RWPE2 (cell line): Measurements from ENCODE around the gene ADK.

ENCODE experiments used
- ATAC-seq: fragments of 200-7000 bp; cut with Tn5 transposase; 3 replicates; pipeline ENCODE4 v1.9.1; 2021; ENCODE audit warnings: low read depth
- DNase-seq: peaks from one replicate; pipeline ENCODE4 v3.0.0-alpha.2; 2020; ENCODE audit warnings: low spot score
- H3K27ac ChIP-seq: fragments of 450-650 bp; 2 replicates; pipeline ENCODE4 v1.5.1; 2017; ENCODE audit warnings: mild to moderate bottlenecking; ENCODE audit not compliant: poor library complexity, severe bottlenecking
- H3K27me3 ChIP-seq: fragments of 250-450 bp; sonication (Bioruptor Pico); 2 replicates; pipeline ENCODE4 v1.5.1; 2021; ENCODE audit warnings: mild to moderate bottlenecking, moderate library complexity; ENCODE audit not compliant: insufficient read depth, poor library complexity, severe bottlenecking
- H3K36me3 ChIP-seq: fragments of 250-450 bp; sonication (Bioruptor Pico); 2 replicates; pipeline ENCODE4 v1.5.1; 2020; ENCODE audit warnings: low read depth, mild to moderate bottlenecking, moderate library complexity
- H3K4me1 ChIP-seq: fragments of 250-450 bp; sonication (Bioruptor Pico); 2 replicates; pipeline ENCODE4 v1.5.1; 2021; ENCODE audit warnings: mild to moderate bottlenecking, moderate library complexity; ENCODE audit not compliant: insufficient read depth, poor library complexity, severe bottlenecking
- H3K4me3 ChIP-seq: fragments of 250-450 bp; sonication (Bioruptor Pico); 2 replicates; pipeline ENCODE4 v1.5.1; 2021; ENCODE audit warnings: mild to moderate bottlenecking, moderate library complexity; ENCODE audit not compliant: severe bottlenecking
- H3K9me3 ChIP-seq: fragments of 250-450 bp; sonication (Bioruptor Pico); 2 replicates; pipeline ENCODE4 v1.5.1; 2021; ENCODE audit warnings: mild to moderate bottlenecking, moderate library complexity; ENCODE audit not compliant: severe bottlenecking
- CTCF ChIP-seq: fragments of 450-650 bp; IDR thresholded peaks from one replicate; pipeline ENCODE4 v1.5.1; 2017; ENCODE audit warnings: mild to moderate bottlenecking, moderate library complexity; ENCODE audit not compliant: poor library complexity, severe bottlenecking

Gene ADK

GRCh38 chr10:74658511-74658910 is 507.5 kb downstream of the ADK start:
- no peaks in the 10 kb centered on the region for H3K4me1 ChIP-seq
- no peak for DNase-seq
- ATAC-seq = no peak
- H3K4me3 ChIP-seq = no peak overlapping the region
- H3K36me3 ChIP-seq = peaks cover 4% of the 10 kb centered on the region; the same call in 1 of the 2 replicates
- no peak for TF ChIP-seq CTCF
- H3K27ac ChIP-seq = no peak overlapping the region
- no peaks in the 10 kb centered on the region for H3K27me3 ChIP-seq
- no peaks in the 10 kb centered on the region for H3K9me3 ChIP-seq

- Histone ChIP-seq H3K27ac (no peak overlapping the region), H3K27me3 (no peaks in the 10 kb centered on the region), H3K9me3 (no peaks in the 10 kb centered on the region), H3K36me3 (peaks cover 5% of the 10 kb centered on the region; the same call in 1 of the 2 replicates), H3K4me3 (no peak overlapping the region), H3K4me1 (no peaks in the 10 kb centered on the region)
- DNase-seq (no peak), ATAC-seq (no peak)
- no peak for TF ChIP-seq CTCF
Measured at GRCh38 chr10:74662635-74663034, 511.6 kb downstream of the ADK start.

- no peak overlapping the region for H3K4me3 ChIP-seq
- no peak for ATAC-seq
- no peak for DNase-seq
- H3K27me3 ChIP-seq = no peaks in the 10 kb centered on the region
- H3K36me3 ChIP-seq = peaks cover 23% of the 10 kb centered on the region
- no peak for TF ChIP-seq CTCF
- no peaks in the 10 kb centered on the region for H3K9me3 ChIP-seq
- H3K4me1 ChIP-seq = no peaks in the 10 kb centered on the region
- no peak overlapping the region for H3K27ac ChIP-seq
Measured at GRCh38 chr10:74669210-74669609, 518.2 kb downstream of the ADK start.

GRCh38 chr10:74671716-74672115 is 520.7 kb downstream of the ADK start:
- H3K36me3 ChIP-seq = peaks cover 24% of the 10 kb centered on the region
- DNase-seq = no peak
- no peak overlapping the region for H3K27ac ChIP-seq
- ATAC-seq = no peak
- H3K4me3 ChIP-seq = no peak overlapping the region
- no peaks in the 10 kb centered on the region for H3K27me3 ChIP-seq
- H3K9me3 ChIP-seq = no peaks in the 10 kb centered on the region
- no peaks in the 10 kb centered on the region for H3K4me1 ChIP-seq
- no peak for TF ChIP-seq CTCF

- DNase-seq = no peak
- no peak for TF ChIP-seq CTCF
- ATAC-seq = no peak
Measured at GRCh38 chr10:74672430-74673165, 521.6 kb downstream of the ADK start.

More at GRCh38 chr10:74672430-74673165, 521.6 kb downstream of the ADK start:
- Histone ChIP-seq H3K9me3 (no peaks in the 10 kb centered on the region), H3K4me1 (no peaks in the 10 kb centered on the region), H3K36me3 (peaks cover 28% of the 10 kb centered on the region), H3K27me3 (no peaks in the 10 kb centered on the region), H3K27ac (no peak overlapping the region), H3K4me3 (no peak overlapping the region)
